Skin of body (tissue), 2 donors: ENCODE data around the gene MSRB3. TPM values are rescaled to one million over a fixed set of nuclear protein-coding genes. Genes with fewer than 3 reads are reported as not detected.
A peak's percentile ranks its signal among the peaks of the same experiment; 100 is the strongest.

Source experiments
- DNase-seq: peaks from one replicate; lab custom pipeline; 2025; lab: John Stamatoyannopoulos, UW
- total RNA-seq: library from RNA; depleted of rRNA; stranded (reverse); fragments of >200 nt; gene quantifications from one replicate; pipeline ENCODE4 v1.2.3, GENCODE V29; 2014

The MSRB3 gene
- total RNA-seq, 1 donor from 2014 or later, result 23.8 TPM

- no peak for DNase-seq
Observed at GRCh38 chr12:65325183-65325582, 46.7 kb downstream of the MSRB3 start.

- DNase-seq, result no peak
Observed at GRCh38 chr12:65326616-65327015, 48.1 kb downstream of the MSRB3 start.

- peak; percentile 84 for DNase-seq
Observed at GRCh38 chr12:65327207-65328076, 49.0 kb downstream of the MSRB3 start.

- no peak for DNase-seq
Observed at GRCh38 chr12:65329721-65330120, 51.2 kb downstream of the MSRB3 start.

- no peak for DNase-seq
Observed at GRCh38 chr12:65330331-65330730, 51.8 kb downstream of the MSRB3 start.

- no peak for DNase-seq
Observed at GRCh38 chr12:65331456-65331855, 53.0 kb downstream of the MSRB3 start.

GRCh38 chr12:65333649-65334048, 55.2 kb downstream of the MSRB3 start:
- no peak for DNase-seq

- DNase-seq, result peak; percentile 56
Observed at GRCh38 chr12:65334521-65334920, 56.0 kb downstream of the MSRB3 start.

GRCh38 chr12:65335021-65335714, 56.7 kb downstream of the MSRB3 start:
- DNase-seq, result peak; percentile 84

- DNase-seq, result no peak
Observed at GRCh38 chr12:65335981-65336380, 57.5 kb downstream of the MSRB3 start.

- no peak for DNase-seq
Observed at GRCh38 chr12:65339161-65339560, 60.7 kb downstream of the MSRB3 start.

GRCh38 chr12:65343230-65343629, 64.7 kb downstream of the MSRB3 start:
- no peak for DNase-seq

- no peak for DNase-seq
Observed at GRCh38 chr12:65343801-65344200, 65.3 kb downstream of the MSRB3 start.

- no peak for DNase-seq
Observed at GRCh38 chr12:65355461-65355860, 77.0 kb downstream of the MSRB3 start.

GRCh38 chr12:65362234-65363031, 84.0 kb downstream of the MSRB3 start:
- DNase-seq, result no peak

GRCh38 chr12:65364046-65364445, 85.6 kb downstream of the MSRB3 start:
- DNase-seq, result no peak

- DNase-seq, result no peak
Observed at GRCh38 chr12:65367396-65367795, 88.9 kb downstream of the MSRB3 start.

- DNase-seq, result no peak
Observed at GRCh38 chr12:65368055-65368454, 89.6 kb downstream of the MSRB3 start.

- DNase-seq, result no peak
Observed at GRCh38 chr12:65372574-65372973, 94.1 kb downstream of the MSRB3 start.

GRCh38 chr12:65384240-65384639, 105.8 kb downstream of the MSRB3 start:
- DNase-seq, result no peak

GRCh38 chr12:65387396-65387795, 108.9 kb downstream of the MSRB3 start:
- no peak for DNase-seq

GRCh38 chr12:65389436-65389835, 111.0 kb downstream of the MSRB3 start:
- DNase-seq, result no peak
